Measurements from ENCODE around the gene PLSCR3.

The PLSCR3 gene

DNA sequence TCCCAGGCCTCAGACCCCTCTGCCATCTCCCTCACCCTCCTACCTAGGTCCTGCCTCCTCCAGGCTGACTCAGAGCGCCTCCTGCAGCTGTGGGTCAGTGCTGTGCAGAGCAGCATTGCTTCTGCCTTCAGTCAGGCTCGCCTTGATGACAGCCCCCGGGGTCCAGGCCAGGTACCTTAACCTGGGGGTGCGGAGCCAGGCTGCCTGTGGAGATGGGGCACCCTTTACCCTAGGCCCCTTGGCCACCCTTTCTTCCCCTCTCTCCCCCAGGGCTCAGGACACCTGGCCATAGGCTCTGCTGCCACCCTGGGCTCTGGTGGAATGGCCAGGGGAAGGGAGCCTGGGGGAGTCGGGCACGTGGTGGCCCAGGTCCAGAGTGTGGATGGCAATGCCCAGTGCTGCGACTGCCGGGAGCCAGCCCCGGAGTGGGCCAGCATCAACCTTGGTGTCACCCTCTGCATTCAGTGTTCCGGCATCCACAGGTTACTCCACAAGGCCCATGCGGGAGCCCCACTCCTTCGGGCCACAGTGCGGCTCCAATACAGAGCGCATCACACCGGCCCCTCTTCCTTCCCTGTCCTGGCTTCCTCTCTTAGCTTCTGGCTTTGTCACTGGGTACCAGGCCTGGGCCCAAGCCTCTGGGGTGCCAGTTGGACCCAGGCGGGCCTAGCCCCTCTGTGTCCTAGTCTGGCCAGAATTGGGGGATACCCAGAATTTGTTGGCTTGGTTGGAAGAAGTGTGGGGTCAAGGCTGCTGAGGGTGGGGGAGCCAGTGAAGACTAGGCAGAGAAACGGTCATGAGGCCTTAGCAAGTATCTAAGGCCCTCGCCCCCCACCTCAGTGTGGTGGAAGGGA is 47.3 kb downstream of the PLSCR3 start:
- no peak for DNase-seq

DNA sequence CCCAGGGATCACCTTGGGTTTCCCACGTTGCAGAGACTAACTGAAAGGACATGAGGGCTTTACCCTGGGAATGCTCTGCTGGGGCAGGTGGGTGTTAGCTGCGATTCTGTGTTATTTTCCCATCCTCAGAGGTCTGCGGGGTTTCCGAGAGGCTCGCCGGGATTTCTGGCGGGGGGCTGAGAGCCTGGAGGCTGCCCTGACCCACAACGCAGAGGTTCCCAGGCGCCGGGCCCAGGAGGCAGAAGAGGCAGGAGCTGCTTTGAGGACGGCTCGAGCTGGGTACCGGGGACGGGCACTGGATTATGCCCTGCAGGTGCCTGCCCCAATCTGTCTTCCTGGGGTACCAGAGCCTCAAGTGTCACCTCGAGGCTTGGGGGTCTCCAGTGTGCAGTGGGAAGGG is 51.1 kb downstream of the PLSCR3 start:
- no peak for DNase-seq

DNA sequence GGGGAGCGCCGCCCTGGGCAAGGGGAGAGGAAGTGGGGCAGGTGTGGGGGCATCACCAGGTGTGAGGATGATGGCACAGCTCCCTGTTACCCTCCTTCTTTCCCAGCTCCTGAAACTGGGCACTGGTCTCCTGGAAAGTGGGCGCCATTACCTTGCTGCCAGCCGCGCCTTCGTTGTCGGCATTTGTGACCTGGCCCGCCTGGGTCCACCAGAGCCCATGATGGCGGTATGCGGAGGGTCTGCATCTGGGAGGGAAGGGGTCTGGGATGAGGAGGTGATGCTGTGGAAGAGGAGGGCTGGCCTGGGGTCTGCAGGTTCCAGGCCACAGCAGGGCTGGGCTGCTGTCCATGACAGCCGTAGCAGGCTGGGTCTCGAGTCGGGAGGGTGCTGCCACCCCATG is 52.5 kb downstream of the PLSCR3 start:
- no peak for DNase-seq

DNA sequence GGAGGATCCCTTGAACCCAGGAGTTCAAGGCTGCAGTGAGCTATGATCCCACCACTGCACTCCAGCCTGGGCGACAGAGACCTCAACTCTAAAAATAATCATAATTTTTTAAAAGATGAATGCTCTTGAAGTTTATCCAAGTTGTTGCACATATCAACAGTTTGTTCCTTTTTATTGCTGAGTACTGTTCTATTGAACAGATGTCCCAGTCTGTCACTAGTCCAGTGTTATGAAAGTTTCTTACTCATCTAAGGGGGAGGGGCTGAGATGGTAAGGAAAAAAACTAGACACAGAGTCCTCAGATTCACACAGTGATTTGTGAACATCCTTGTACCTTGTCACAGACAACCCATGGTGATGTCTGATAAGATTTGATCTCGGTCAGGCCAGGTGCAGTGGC is 54.1 kb downstream of the PLSCR3 start:
- DNase-seq = no peak
